Suprapubic skin (tissue), 4 donors: Measurements from ENCODE around the gene GNB1L. TPM values are rescaled to one million over a fixed set of nuclear protein-coding genes. Genes with fewer than 3 reads are reported as not detected.

Source experiments
- DNase-seq, 2 donors: peaks; one replicate each; pipeline ENCODE4 v3.0.0-alpha.2; 2019; ENCODE audit warnings: low spot score in 2 of 2
- H3K27ac ChIP-seq: fragments of 200-600 bp; sonication (generic); one replicate; pipeline ENCODE4 v1.5.1; 2019
- H3K27me3 ChIP-seq: fragments of 200-600 bp; sonication (generic); one replicate; pipeline ENCODE4 v1.5.1; 2019
- H3K36me3 ChIP-seq: fragments of 200-600 bp; sonication (generic); one replicate; pipeline ENCODE4 v1.5.1; 2019
- H3K4me1 ChIP-seq: fragments of 200-600 bp; sonication (generic); one replicate; pipeline ENCODE4 v1.5.1; 2019
- H3K4me3 ChIP-seq: fragments of 200-600 bp; sonication (generic); one replicate; pipeline ENCODE4 v1.5.1; 2019; ENCODE audit warnings: mild to moderate bottlenecking
- H3K9me3 ChIP-seq: fragments of 200-600 bp; sonication (generic); one replicate; pipeline ENCODE4 v1.5.1; 2019
- CTCF ChIP-seq, 2 donors: fragments of 200-600 bp in 1 of 2; fragments of 450-650 bp in 1 of 2; sonication (generic) in 1 of 2; IDR thresholded peaks; one replicate each; pipeline ENCODE4 v1.5.1; 2016 to 2019; ENCODE audit warnings: antibody characterized with exemption in 2 of 2, mild to moderate bottlenecking in 1 of 2, moderate library complexity in 1 of 2
- EP300 ChIP-seq: sonication (generic); formaldehyde crosslinking; IDR thresholded peaks from one replicate; pipeline ENCODE4 v1.6.1; 2017; ENCODE audit warnings: antibody characterized with exemption
- POLR2A ChIP-seq, 2 donors: fragments of 450-650 bp; IDR thresholded peaks; one replicate each; pipeline ENCODE4 v1.6.1; 2017; ENCODE audit warnings: antibody characterized with exemption in 2 of 2, mild to moderate bottlenecking in 2 of 2, moderate library complexity in 2 of 2
- POLR2AphosphoS5 ChIP-seq, 3 donors: sonication (generic); formaldehyde crosslinking; IDR thresholded peaks; one replicate each; pipeline ENCODE4 v1.6.1; 2017; ENCODE audit warnings: antibody characterized with exemption in 3 of 3
- WGBS: methylation state at CpG from one replicate; pipeline ENCODE4 v1.1.5; 2018; 5-methylcytosine and 5-hydroxymethylcytosine counted together
- total RNA-seq, 4 donors: library from RNA; depleted of rRNA; stranded (reverse); fragments of >200 nt; gene quantifications; one replicate each; pipeline ENCODE4 v1.1.0, GENCODE V29; 2016

The GNB1L gene
- total RNA-seq, 4 donors from 2014 or later, result 6.3 to 14.6 (median 10.9) TPM

DNA sequence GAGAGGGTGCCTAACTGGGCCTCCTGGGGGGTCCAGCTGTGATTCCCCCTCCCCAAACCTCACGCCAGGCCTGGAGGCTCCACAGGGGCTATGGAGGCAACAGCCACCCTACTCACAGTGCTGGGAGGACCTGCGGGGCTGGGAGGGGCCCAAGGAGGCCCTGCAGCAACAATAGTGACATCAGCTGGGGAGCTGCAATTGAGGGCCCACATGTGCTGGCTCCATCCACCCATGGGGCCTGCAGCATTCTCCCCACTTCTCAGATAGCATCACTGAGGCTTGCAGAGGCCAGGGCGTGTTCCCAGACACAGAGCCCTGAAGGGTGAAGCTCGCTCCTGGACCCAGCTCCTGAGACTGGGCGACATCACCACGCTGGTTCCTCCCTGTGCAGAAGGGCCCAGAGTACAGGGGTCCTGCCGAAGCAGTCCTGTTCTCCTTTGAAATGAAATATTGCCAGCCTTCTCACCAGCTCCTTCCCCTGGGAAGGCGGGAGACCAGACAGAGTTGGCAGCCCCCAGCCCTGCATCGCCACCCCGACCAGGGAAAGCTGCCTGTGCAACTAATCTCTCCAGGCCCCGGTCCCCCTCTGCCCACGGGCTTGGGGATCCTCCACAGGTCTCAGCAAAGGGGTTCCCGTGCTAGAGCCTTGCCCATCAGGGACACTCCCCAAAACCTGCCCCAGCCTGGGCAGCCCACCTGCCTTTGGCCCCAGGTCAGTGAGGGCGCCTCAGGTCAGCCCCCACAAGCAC is 103.0 kb downstream of the GNB1L start:
- TF ChIP-seq POLR2AphosphoS5 (IDR thresholded peaks at IDR 0.05) (no peak), EP300 (no peak), POLR2A (IDR thresholded peaks at IDR 0.05) (no peak), CTCF (IDR thresholded peaks at IDR 0.05) (no peak)
- Histone ChIP-seq H3K27me3 (peaks cover 49% of the 10 kb centered on the region), H3K36me3 (no peaks in the 10 kb centered on the region), H3K9me3 (no peaks in the 10 kb centered on the region), H3K4me1 (peaks cover 21% of the 10 kb centered on the region), H3K4me3 (no peak overlapping the region), H3K27ac (no peak overlapping the region)
- 93% methylated on average over 6 of the region's 14 CpGs for WGBS
- no peak for DNase-seq

- Histone ChIP-seq H3K9me3 (no peaks in the 10 kb centered on the region), H3K27me3 (peaks cover 40% of the 10 kb centered on the region), H3K27ac (no peak overlapping the region), H3K36me3 (no peaks in the 10 kb centered on the region), H3K4me3 (no peak overlapping the region), H3K4me1 (peaks cover 12% of the 10 kb centered on the region)
- no peak for DNase-seq
- 74% methylated on average over 26 of the region's 27 CpGs for WGBS
- TF ChIP-seq POLR2A (IDR thresholded peaks at IDR 0.05) (no peak), CTCF (IDR thresholded peaks at IDR 0.05) (no peak), EP300 (no peak), POLR2AphosphoS5 (IDR thresholded peaks at IDR 0.05) (no peak)
Measured at GRCh38 chr22:19750507-19751490, 103.9 kb downstream of the GNB1L start.

GRCh38 chr22:19749876-19750275 is 104.8 kb downstream of the GNB1L start:
- no peak overlapping the region for H3K27ac ChIP-seq
- peaks cover 31% of the 10 kb centered on the region for H3K27me3 ChIP-seq
- TF ChIP-seq POLR2A (IDR thresholded peaks at IDR 0.05), result no peak
- TF ChIP-seq CTCF (IDR thresholded peaks at IDR 0.05), result no peak
- no peak for TF ChIP-seq EP300
- no peak for TF ChIP-seq POLR2AphosphoS5 (IDR thresholded peaks at IDR 0.05)
- H3K4me3 ChIP-seq, result no peak overlapping the region
- no peaks in the 10 kb centered on the region for H3K36me3 ChIP-seq
- H3K4me1 ChIP-seq, result peaks cover 3% of the 10 kb centered on the region
- no CpG with 5 or more reads among the region's 12 CpGs for WGBS
- DNase-seq, result no peak
- H3K9me3 ChIP-seq, result no peaks in the 10 kb centered on the region

DNA sequence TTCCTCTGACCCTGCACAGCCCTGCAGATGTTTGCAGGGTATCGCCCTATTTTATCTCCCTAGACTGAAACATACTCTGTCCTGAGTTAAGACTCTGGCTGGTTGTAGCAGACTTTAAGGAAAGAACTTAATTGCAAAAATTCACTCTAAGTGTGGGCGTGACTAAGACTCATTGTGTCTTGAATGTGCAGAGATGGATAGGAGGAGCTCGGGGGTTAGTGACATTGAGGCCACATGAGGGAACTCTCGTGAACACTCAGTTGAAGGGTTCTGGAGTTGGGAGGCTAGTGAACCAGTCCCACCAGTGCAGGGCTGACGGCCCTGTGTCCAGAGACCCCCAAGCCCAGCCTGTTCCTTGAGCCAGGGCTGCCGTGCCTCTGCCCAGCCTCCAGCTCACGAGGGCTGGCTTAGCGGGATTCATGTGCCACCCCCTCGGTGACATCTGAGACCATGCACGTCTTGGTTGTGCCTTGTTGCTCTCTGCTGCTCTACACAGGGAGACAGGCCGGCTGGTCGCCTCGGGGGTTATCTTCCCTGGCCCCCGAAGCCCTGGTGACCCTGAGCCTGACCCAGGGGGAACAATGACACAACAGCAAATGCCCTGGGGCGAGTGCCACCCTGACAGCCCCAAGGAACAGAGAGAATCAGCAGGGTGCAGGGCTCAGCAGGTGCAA is 105.5 kb downstream of the GNB1L start:
- 83% methylated on average over 11 of the region's 15 CpGs for WGBS
- Histone ChIP-seq H3K4me3 (no peak overlapping the region), H3K4me1 (no peaks in the 10 kb centered on the region), H3K9me3 (no peaks in the 10 kb centered on the region), H3K27me3 (peaks cover 24% of the 10 kb centered on the region), H3K36me3 (no peaks in the 10 kb centered on the region), H3K27ac (no peak overlapping the region)
- TF ChIP-seq POLR2A (IDR thresholded peaks at IDR 0.05), result no peak
- TF ChIP-seq POLR2AphosphoS5 (IDR thresholded peaks at IDR 0.05), result no peak
- no peak for TF ChIP-seq CTCF (IDR thresholded peaks at IDR 0.05)
- no peak for TF ChIP-seq EP300
- DNase-seq, result no peak
